GM12875 (cell line): Measurements from ENCODE around the gene PSMD6.

Experiments used
- H3K4me3 ChIP-seq: one replicate; pipeline ENCODE4 v1.5.1; 2011; ENCODE audit warnings: low read depth, low read length, control low read depth
- CTCF ChIP-seq: IDR thresholded peaks from 2 replicates; pipeline ENCODE4 v1.5.1; 2011; ENCODE audit warnings: low read depth, mild to moderate bottlenecking, control low read depth, inconsistent platforms, low read length, moderate library complexity, borderline replicate concordance; ENCODE audit not compliant: insufficient read depth

PSMD6 gene

DNA sequence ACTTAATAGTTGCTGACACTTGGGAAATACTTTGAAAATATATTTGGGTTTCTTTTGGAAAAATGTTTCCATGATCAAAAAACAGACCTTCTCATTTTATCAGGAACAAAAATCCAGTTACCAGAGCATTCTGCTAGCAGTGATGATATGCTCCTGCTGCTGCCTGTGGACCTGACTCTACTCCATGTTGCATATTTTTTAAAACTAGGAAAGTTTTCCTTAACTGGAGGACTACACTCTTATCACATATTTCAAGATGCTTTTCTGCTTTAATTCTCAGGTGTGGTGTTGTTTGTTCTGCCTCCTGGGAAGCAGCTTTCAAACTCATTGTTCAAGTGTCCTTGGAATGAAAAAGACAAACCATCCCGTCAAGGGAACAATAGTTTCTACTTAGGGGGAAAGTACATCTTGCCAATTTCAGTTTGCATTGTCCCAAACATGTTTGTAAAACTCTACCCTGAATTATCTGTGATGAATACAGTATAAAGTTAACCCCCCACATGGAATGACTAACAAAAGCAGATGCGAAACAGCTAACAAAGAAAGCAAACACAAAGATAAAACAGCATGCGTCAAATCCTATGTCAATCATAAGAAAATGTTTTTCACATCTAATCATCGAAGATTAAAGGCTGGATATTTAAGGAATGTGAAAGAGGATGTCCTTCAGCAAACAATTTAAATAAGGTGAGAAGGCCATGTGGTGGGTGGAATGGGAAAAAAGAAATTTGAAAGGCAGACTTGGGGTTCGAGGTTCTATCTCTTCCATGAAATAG lies 40.1 kb upstream of the PSMD6 start:
- no peak overlapping the region for H3K4me3 ChIP-seq
- no peak for TF ChIP-seq CTCF

DNA sequence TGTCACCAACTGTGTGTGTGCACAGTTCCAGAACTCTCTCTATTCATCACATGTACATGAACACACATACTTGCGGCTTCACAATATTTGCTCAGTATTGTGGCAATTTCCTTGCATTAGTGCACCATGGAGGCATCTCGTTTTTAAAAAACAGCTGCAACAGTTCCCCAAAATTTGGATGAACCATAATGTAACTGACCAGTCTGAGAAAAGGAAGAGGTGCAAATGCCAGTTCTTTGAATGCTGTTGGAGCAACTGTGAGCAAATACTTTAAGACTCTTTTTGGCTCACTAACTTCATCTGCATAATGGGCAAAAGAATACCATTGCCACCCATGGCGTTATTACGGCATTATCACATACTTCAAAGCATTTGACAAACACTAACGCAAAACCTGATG lies 38.3 kb upstream of the PSMD6 start:
- no peak for TF ChIP-seq CTCF
- H3K4me3 ChIP-seq, result no peak overlapping the region

GRCh38 chr3:64059484-64060175 lies 36.3 kb upstream of the PSMD6 start:
- no peak for TF ChIP-seq CTCF
- no peak overlapping the region for H3K4me3 ChIP-seq

DNA sequence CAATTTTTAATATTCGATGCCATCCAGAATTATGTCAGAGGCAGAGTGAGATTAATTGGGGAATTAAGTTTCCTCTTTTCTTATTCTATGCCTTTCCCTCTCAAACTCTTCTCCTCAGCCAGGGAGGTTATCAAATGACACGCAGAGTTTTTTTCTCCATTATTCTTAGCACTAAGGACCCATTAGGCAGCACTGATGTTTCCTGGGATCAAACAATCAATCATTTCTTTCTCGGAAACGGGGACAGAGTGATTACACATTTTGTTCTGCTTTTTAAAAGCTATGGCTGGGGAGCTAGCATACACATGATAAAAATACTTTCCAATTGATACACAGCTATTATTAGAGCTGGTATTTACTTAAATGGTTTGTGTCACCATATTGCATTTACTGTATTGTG lies 35.3 kb upstream of the PSMD6 start:
- H3K4me3 ChIP-seq, result no peak overlapping the region
- TF ChIP-seq CTCF, result no peak

- no peak overlapping the region for H3K4me3 ChIP-seq
- no peak for TF ChIP-seq CTCF
Observed at GRCh38 chr3:64057231-64057630, 33.9 kb upstream of the PSMD6 start.

- TF ChIP-seq CTCF, result no peak
- no peak overlapping the region for H3K4me3 ChIP-seq
Observed at GRCh38 chr3:64056606-64057180, 33.4 kb upstream of the PSMD6 start.
